CD14-positive monocyte (primary cell): ENCODE data around the gene OR2A12. TPM values are rescaled to one million over a fixed set of nuclear protein-coding genes. Genes with fewer than 3 reads are reported as not detected.

Experiments used
- DNase-seq, 3 donors: peaks; one replicate each; pipeline ENCODE4 v3.0.0-alpha.2; 2011 to 2022
- H2AFZ ChIP-seq: 2 replicates; pipeline ENCODE4 v1.6.0; 2012; ENCODE audit warnings: mild to moderate bottlenecking, low read depth, low read length, inconsistent platforms; ENCODE audit not compliant: insufficient read depth, poor library complexity, severe bottlenecking
- H3K27ac ChIP-seq, 2 donors: 1 replicate in 1 of 2; 2 replicates in 1 of 2; pipeline ENCODE4 v1.5.1; 2012 to 2013; ENCODE audit warnings: low read length in 2 of 2, control low read depth in 1 of 2, inconsistent platforms in 1 of 2, low read depth in 1 of 2, mild to moderate bottlenecking in 1 of 2
- H3K27me3 ChIP-seq, 2 donors: one replicate each; pipeline versions ENCODE4 v1.6.0 to v1.6.1; 2011 to 2013; ENCODE audit warnings: low read length in 2 of 2; ENCODE audit not compliant: control insufficient read depth in 2 of 2, insufficient read depth in 2 of 2
- H3K36me3 ChIP-seq, 2 donors: replicated peaks in 1 of 2; 1 replicate in 1 of 2; 2 replicates in 1 of 2; pipeline versions ENCODE4 v1.5.1 to v1.6.1; 2012 to 2013; ENCODE audit warnings: low read length in 2 of 2, control low read depth in 1 of 2, inconsistent platforms in 1 of 2, mild to moderate bottlenecking in 1 of 2; ENCODE audit not compliant: insufficient read depth in 2 of 2, control insufficient read depth in 1 of 2
- H3K4me1 ChIP-seq, 2 donors: 1 replicate in 1 of 2; 2 replicates in 1 of 2; pipeline versions ENCODE4 v1.5.1 to v1.6.1; 2012 to 2013; ENCODE audit warnings: low read length in 2 of 2, control low read depth in 1 of 2, inconsistent platforms in 1 of 2, mild to moderate bottlenecking in 1 of 2, moderate library complexity in 1 of 2; ENCODE audit not compliant: insufficient read depth in 2 of 2, control insufficient read depth in 1 of 2
- H3K4me2 ChIP-seq: replicated peaks from 2 replicates; pipeline ENCODE3; 2012; ENCODE audit warnings: low read length, moderate library complexity, mild to moderate bottlenecking; ENCODE audit not compliant: poor library complexity, severe bottlenecking; ENCODE audit errors: extremely low read depth
- H3K4me3 ChIP-seq, 3 experiments: fragments of 200-600 bp in 1 of 3; sonication (generic) in 1 of 3; replicated peaks in 1 of 3; 1 replicate in 2 of 3; 2 replicates in 1 of 3; pipeline ENCODE4 v1.5.1; 2011 to 2013; ENCODE audit warnings: low read length in 3 of 3, mild to moderate bottlenecking in 3 of 3, control low read depth in 2 of 3, low read depth in 2 of 3, inconsistent platforms in 1 of 3, moderate library complexity in 1 of 3
- H3K79me2 ChIP-seq: 2 replicates; pipeline ENCODE4 v1.6.0; 2012; ENCODE audit warnings: mild to moderate bottlenecking, control low read depth, inconsistent platforms, low read length, moderate library complexity; ENCODE audit not compliant: insufficient read depth
- H3K9ac ChIP-seq: 2 replicates; pipeline ENCODE4 v1.6.0; 2017; ENCODE audit warnings: low read length, mild to moderate bottlenecking; ENCODE audit not compliant: insufficient read depth, poor library complexity, severe bottlenecking
- H3K9me3 ChIP-seq, 2 donors: replicated peaks in 1 of 2; 1 replicate in 1 of 2; 2 replicates in 1 of 2; pipeline versions ENCODE4 v1.5.1 to v1.6.1; 2012 to 2013; ENCODE audit warnings: low read length in 2 of 2, control low read depth in 1 of 2; ENCODE audit not compliant: control insufficient read depth in 1 of 2, insufficient read depth in 1 of 2
- H4K20me1 ChIP-seq: 2 replicates; pipeline ENCODE4 v1.6.0; 2012; ENCODE audit warnings: mild to moderate bottlenecking, low read length, control low read depth, moderate library complexity; ENCODE audit not compliant: insufficient read depth
- H3K27ac Mint-ChIP-seq, 7 donors: one replicate each; pipeline ENCODE4 v1.8.0; 2020; ENCODE audit warnings: mild to moderate bottlenecking in 7 of 7, mixed read lengths in 7 of 7, moderate library complexity in 6 of 7, inconsistent platforms in 2 of 7
- H3K27me3 Mint-ChIP-seq, 3 donors: one replicate each; pipeline ENCODE4 v1.8.0; 2021 to 2022; ENCODE audit warnings: low read depth in 3 of 3, mild to moderate bottlenecking in 3 of 3, mixed read lengths in 3 of 3, moderate library complexity in 3 of 3, inconsistent platforms in 1 of 3
- H3K36me3 Mint-ChIP-seq, 2 donors: one replicate each; pipeline ENCODE4 v1.8.0; 2020; ENCODE audit warnings: mixed read lengths in 2 of 2, inconsistent platforms in 1 of 2, mild to moderate bottlenecking in 1 of 2
- H3K4me1 Mint-ChIP-seq: one replicate; pipeline ENCODE4 v1.8.0; 2020; ENCODE audit warnings: mild to moderate bottlenecking, mixed read lengths
- H3K4me3 Mint-ChIP-seq, 2 donors: one replicate each; pipeline ENCODE4 v1.8.0; 2020; ENCODE audit warnings: mild to moderate bottlenecking in 2 of 2, mixed read lengths in 2 of 2, moderate library complexity in 1 of 2
- H3K9me3 Mint-ChIP-seq, 7 donors: one replicate each; pipeline ENCODE4 v1.8.0; 2020 to 2022; ENCODE audit warnings: mixed read lengths in 7 of 7, mild to moderate bottlenecking in 6 of 7, moderate library complexity in 6 of 7, inconsistent platforms in 2 of 7
- CTCF ChIP-seq: fragments of 200-600 bp; IDR thresholded peaks from one replicate; pipeline ENCODE4 v1.8.0; 2022; ENCODE audit warnings: antibody characterized with exemption, mild to moderate bottlenecking
- WGBS: methylation state at CpG from one replicate; pipeline ENCODE4 v1.1.5; 2013; ENCODE audit warnings: missing lambda C conversion rate; ENCODE audit not compliant: insufficient coverage; 5-methylcytosine and 5-hydroxymethylcytosine counted together
- intact Hi-C, 2 donors: fragments of 100-400 bp; cut with micrococcal nuclease; formaldehyde crosslinking; loops; one replicate each; pipeline versions ENCODE4 v1.15.0 to v1.15.1; 2023
- polyA plus RNA-seq, 3 donors: library from polyadenylated mRNA; depleted of rRNA in 1 of 3; unstranded in 2 of 3; stranded (reverse) in 1 of 3; fragments of 300-500 nt in 2 of 3; fragments of >200 nt in 1 of 3; fragmentation: Illumina TruSeq in 2 of 3; gene quantifications; 1 replicate in 2 of 3; 2 replicates in 1 of 3; pipeline ENCODE4 v1.2.3, GENCODE V29; 2012 to 2021
- small RNA-seq: library from RNA; depleted of rRNA; stranded (forward); fragments of <200 nt; gene quantifications from one replicate; pipeline ENCODE3, GENCODE V24; 2012; ENCODE audit warnings: low read depth; ENCODE audit not compliant: insufficient read length

OR2A12 gene
- polyA plus RNA-seq, 3 donors: not detected

GRCh38 chr7:144144426-144144825 lies 58.3 kb downstream of the OR2A12 start:
- Histone ChIP-seq H3K9ac (no peak overlapping the region), H3K27me3 (no peaks in the 10 kb centered on the region), H3K9me3 (peaks cover 13 to 21% of the 10 kb centered on the region in 2 donors), H3K27ac (no peak overlapping the region), H3K36me3 (no peaks in the 10 kb centered on the region), H3K4me1 (no peaks in the 10 kb centered on the region), H3K4me2 (no peak overlapping the region), H3K79me2 (no peaks in the 10 kb centered on the region), H2AFZ (no peak overlapping the region), H3K4me3 (no peak overlapping the region), H4K20me1 (no peaks in the 10 kb centered on the region)
- Mint-ChIP-seq H3K4me3 (no peak overlapping the region), H3K27ac (no peak overlapping the region), H3K9me3 (peaks cover 14 to 29% (median 19%) of the 10 kb centered on the region in 7 donors), H3K27me3 (no peaks in the 10 kb centered on the region), H3K4me1 (no peaks in the 10 kb centered on the region), H3K36me3 (no peaks in the 10 kb centered on the region)
- WGBS: no CpG with 5 or more reads among the region's 3 CpGs
- no peak for DNase-seq
- intact Hi-C loops: no loop called here
- no peak for TF ChIP-seq CTCF

- Mint-ChIP-seq H3K27ac (no peak overlapping the region), H3K27me3 (peaks cover 0 to 1% (median 0%) of the 10 kb centered on the region in 3 donors), H3K9me3 (peaks cover 14 to 39% (median 20%) of the 10 kb centered on the region in 7 donors), H3K36me3 (no peaks in the 10 kb centered on the region), H3K4me1 (no peaks in the 10 kb centered on the region), H3K4me3 (no peak overlapping the region)
- intact Hi-C loops: no loop called here
- WGBS: no CpG with 5 or more reads among the region's 2 CpGs
- H3K4me2 ChIP-seq: no peak overlapping the region
- H3K79me2 ChIP-seq: no peaks in the 10 kb centered on the region
- no peak overlapping the region for H3K27ac ChIP-seq
- H3K9ac ChIP-seq: no peak overlapping the region
- no peaks in the 10 kb centered on the region for H3K36me3 ChIP-seq
- no peak overlapping the region for H3K4me3 ChIP-seq
- no peak overlapping the region for H2AFZ ChIP-seq
- H4K20me1 ChIP-seq: no peaks in the 10 kb centered on the region
- no peak for TF ChIP-seq CTCF
- H3K9me3 ChIP-seq: peaks cover 13 to 27% of the 10 kb centered on the region in 2 donors
- DNase-seq: no peak
- no peaks in the 10 kb centered on the region for H3K27me3 ChIP-seq
- no peaks in the 10 kb centered on the region for H3K4me1 ChIP-seq
Measured at GRCh38 chr7:144148224-144148827, 62.2 kb downstream of the OR2A12 start.

Small RNAs within 50 kb of the gene (small RNA-seq; reads per million reads assigned to genes)
- not detected for gene OR2A41P

Other genes with a start within 250 kb of the OR2A12 start
- 1 to 10 TPM; 1.8 to 3.3 (median 3.0) TPM for gene TCAF1, start 184.1 kb upstream of the OR2A12 start, polyA plus RNA-seq
- gene OR2F2, start 151.0 kb upstream of the OR2A12 start, polyA plus RNA-seq: not detected
- gene OR2F1, start 131.4 kb upstream of the OR2A12 start, polyA plus RNA-seq: not detected
- gene OR6B1, start 86.0 kb upstream of the OR2A12 start, polyA plus RNA-seq: not detected
- gene OR2A5, start 37.3 kb upstream of the OR2A12 start, polyA plus RNA-seq: not detected
- gene OR2A25, start 16.5 kb upstream of the OR2A12 start, polyA plus RNA-seq: not detected
- not detected for gene OR2A2, start 23.3 kb downstream of the OR2A12 start, polyA plus RNA-seq
- not detected for gene OR2A14, start 36.9 kb downstream of the OR2A12 start, polyA plus RNA-seq
- gene CTAGE4, start 97.2 kb downstream of the OR2A12 start, polyA plus RNA-seq: not detected
- gene ARHGEF35, start 109.6 kb downstream of the OR2A12 start, polyA plus RNA-seq: under 1 TPM; 0.05 to 0.64 (median 0.10) TPM
- gene OR2A42, start 153.3 kb downstream of the OR2A12 start, polyA plus RNA-seq: not detected
- not detected for gene OR2A7, start 178.5 kb downstream of the OR2A12 start, polyA plus RNA-seq
- gene CTAGE8, start 183.0 kb downstream of the OR2A12 start, polyA plus RNA-seq: not detected
- gene OR2A1, start 226.1 kb downstream of the OR2A12 start, polyA plus RNA-seq: not detected